Nephron progenitor cell (in vitro differentiated cells): ENCODE data around the gene SNRPA.
A peak's percentile ranks its signal among the peaks of the same experiment; 100 is the strongest.

Experiments
- DNase-seq: peaks from one replicate; pipeline ENCODE4 v3.0.0; 2021
- H3K27ac Mint-ChIP-seq: 2 replicates; pipeline ENCODE4 v1.8.0; 2021; ENCODE audit warnings: mild to moderate bottlenecking, moderate library complexity, mixed read lengths
- H3K27me3 Mint-ChIP-seq: 2 replicates; pipeline ENCODE4 v1.8.0; 2021; ENCODE audit warnings: mild to moderate bottlenecking, low read depth, mixed read lengths; ENCODE audit not compliant: poor library complexity
- H3K36me3 Mint-ChIP-seq: 2 replicates; pipeline ENCODE4 v1.8.0; 2021; ENCODE audit warnings: low read depth, mixed read lengths
- H3K4me1 Mint-ChIP-seq: 2 replicates; pipeline ENCODE4 v1.8.0; 2021; ENCODE audit warnings: mixed read lengths
- H3K4me3 Mint-ChIP-seq: 2 replicates; pipeline ENCODE4 v1.8.0; 2021; ENCODE audit warnings: mild to moderate bottlenecking, moderate library complexity, mixed read lengths
- H3K9me3 Mint-ChIP-seq: 2 replicates; pipeline ENCODE4 v1.8.0; 2021; ENCODE audit warnings: mild to moderate bottlenecking, moderate library complexity, mixed read lengths
- TF ChIP-seq, protein P1 (sequence below): fragments of 200-600 bp; sonication (generic); IDR thresholded peaks from 2 replicates; pipeline ENCODE4 v1.5.0; 2021; ENCODE audit warnings: antibody characterized with exemption

Gene SNRPA

DNA sequence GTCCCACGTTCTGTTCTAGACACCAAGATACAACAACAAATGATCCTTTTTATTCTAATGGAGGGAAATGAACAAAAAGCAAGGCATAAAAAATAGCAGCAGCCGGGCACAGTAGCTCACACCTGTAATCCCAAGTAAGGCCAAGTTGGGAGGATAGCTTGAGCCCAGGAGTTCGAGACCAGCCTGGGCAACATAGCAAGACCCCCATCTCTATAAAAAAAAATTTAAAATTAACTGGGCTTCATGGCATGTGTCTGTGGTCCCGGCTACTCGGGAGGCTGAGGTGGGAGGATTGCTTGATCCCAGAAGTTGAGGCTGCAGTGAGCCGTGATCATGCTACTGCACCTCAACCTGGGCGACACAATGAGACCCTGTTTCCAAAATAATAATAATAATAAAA, 25.4 kb downstream of the SNRPA start:
- H3K4me1 Mint-ChIP-seq: peaks cover 24% of the 10 kb centered on the region
- no peak for DNase-seq
- H3K4me3 Mint-ChIP-seq: peak overlapping the region; percentile 88
- peaks cover 2% of the 10 kb centered on the region for H3K27me3 Mint-ChIP-seq
- H3K9me3 Mint-ChIP-seq: no peaks in the 10 kb centered on the region
- H3K27ac Mint-ChIP-seq: no peak overlapping the region
- TF ChIP-seq, protein P1, sequence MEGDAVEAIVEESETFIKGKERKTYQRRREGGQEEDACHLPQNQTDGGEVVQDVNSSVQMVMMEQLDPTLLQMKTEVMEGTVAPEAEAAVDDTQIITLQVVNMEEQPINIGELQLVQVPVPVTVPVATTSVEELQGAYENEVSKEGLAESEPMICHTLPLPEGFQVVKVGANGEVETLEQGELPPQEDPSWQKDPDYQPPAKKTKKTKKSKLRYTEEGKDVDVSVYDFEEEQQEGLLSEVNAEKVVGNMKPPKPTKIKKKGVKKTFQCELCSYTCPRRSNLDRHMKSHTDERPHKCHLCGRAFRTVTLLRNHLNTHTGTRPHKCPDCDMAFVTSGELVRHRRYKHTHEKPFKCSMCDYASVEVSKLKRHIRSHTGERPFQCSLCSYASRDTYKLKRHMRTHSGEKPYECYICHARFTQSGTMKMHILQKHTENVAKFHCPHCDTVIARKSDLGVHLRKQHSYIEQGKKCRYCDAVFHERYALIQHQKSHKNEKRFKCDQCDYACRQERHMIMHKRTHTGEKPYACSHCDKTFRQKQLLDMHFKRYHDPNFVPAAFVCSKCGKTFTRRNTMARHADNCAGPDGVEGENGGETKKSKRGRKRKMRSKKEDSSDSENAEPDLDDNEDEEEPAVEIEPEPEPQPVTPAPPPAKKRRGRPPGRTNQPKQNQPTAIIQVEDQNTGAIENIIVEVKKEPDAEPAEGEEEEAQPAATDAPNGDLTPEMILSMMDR: no peak
- peaks cover 8% of the 10 kb centered on the region for H3K36me3 Mint-ChIP-seq

DNA sequence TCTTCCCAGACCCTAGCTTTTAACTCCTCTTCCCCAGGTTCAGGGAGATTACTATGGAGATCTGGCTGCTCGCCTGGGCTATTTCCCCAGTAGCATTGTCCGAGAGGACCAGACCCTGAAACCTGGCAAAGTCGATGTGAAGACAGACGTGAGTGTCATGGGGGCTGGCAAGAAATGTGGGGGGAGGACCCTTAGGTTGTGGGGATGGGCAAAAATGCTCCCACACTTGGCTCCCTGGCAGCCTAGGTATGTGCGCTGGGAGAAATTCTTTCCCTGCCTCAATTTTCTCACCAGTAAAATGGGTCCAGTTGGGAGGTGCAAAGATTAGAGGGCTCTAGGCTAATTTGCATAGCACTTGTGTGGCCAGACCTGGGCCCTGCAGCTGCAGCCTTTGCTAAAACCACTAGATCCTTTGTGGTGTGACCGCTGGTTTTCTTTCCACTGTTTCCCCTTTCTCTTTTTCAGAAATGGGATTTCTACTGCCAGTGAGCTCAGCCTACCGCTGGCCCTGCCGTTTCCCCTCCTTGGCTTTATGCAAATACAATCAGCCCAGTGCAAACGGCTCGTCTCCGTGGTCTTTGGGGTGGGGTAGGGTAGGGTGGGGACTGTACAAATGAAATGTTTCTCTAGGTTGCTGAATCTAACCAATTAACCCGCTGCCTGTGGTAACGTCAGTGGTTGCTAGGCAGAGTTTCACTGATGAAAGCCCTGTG, 26.1 kb downstream of the SNRPA start:
- H3K36me3 Mint-ChIP-seq: peaks cover 1% of the 10 kb centered on the region
- peaks cover 25% of the 10 kb centered on the region for H3K4me1 Mint-ChIP-seq
- H3K27me3 Mint-ChIP-seq: peaks cover 2% of the 10 kb centered on the region
- peak overlapping the region; percentile 100 for H3K27ac Mint-ChIP-seq
- peak overlapping the region; percentile 88 for H3K4me3 Mint-ChIP-seq
- TF ChIP-seq, protein P1: no peak
- no peaks in the 10 kb centered on the region for H3K9me3 Mint-ChIP-seq
- DNase-seq: peak; percentile 89

- DNase-seq: no peak
- H3K4me3 Mint-ChIP-seq: peak overlapping the region; percentile 88
- TF ChIP-seq, protein P1: no peak
- peaks cover 2% of the 10 kb centered on the region for H3K27me3 Mint-ChIP-seq
- H3K27ac Mint-ChIP-seq: peak overlapping the region; percentile 100
- H3K36me3 Mint-ChIP-seq: no peaks in the 10 kb centered on the region
- H3K4me1 Mint-ChIP-seq: peaks cover 28% of the 10 kb centered on the region
- H3K9me3 Mint-ChIP-seq: no peaks in the 10 kb centered on the region
These were observed 26.6 kb downstream of the SNRPA start for GRCh38 chr19:40777645-40777936.

DNA sequence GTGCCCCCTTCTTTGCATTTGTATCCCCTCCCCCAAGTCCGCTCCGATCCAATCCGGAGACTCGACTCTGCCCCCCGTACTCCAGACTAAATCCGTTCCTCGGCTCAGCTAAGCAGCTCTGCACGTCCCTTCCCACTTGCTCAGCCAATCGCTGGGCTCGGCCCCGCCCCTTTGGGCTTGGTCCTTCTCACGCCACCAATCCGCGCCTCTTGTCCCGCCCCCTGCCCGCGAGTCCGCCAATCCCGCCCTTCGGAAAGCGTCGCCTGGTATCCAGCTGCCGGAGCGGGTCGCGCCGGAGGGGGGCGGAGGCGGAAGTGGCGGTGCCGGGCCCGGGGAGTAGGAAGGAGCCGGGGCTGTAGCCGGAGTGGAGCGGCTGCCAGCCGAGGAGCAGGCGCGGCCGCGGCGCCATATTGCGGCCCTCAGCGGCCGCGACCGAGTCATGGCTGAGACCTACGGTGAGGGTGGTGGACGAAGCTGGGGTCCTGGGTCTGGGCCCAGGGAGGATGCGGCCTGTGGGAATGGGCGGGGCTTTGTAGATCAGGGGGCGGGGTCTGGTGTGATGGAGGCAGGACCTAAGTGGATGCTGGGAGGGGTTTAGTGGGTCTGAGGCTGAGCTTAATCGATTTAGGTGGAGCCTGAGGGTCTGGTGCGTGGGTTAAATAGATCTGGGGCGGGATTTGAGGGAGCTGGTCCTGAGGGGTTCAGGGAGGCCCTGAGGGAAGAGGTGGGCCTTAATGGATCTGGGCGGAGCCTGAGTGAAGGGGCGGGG, 27.1 kb downstream of the SNRPA start, which contains the start of gene RAB4B:
TSS of gene RAB4B (plus strand) at position 311 of the 769 bp plus-strand sequence. CDS start at position 440, 129 bp downstream.
- peak within 1 kb of the TSS; percentile 88 for H3K4me3 Mint-ChIP-seq
- peak; percentile 100 for DNase-seq
- H3K9me3 Mint-ChIP-seq: no peaks in the 10 kb centered on the region
- peaks cover 2% of the 10 kb centered on the region for H3K27me3 Mint-ChIP-seq
- TF ChIP-seq, protein P1: no peak
- H3K36me3 Mint-ChIP-seq: no peaks in the 10 kb centered on the region
- peaks cover 29% of the 10 kb centered on the region for H3K4me1 Mint-ChIP-seq
- H3K27ac Mint-ChIP-seq: peak within 1 kb of the TSS; percentile 100

DNA sequence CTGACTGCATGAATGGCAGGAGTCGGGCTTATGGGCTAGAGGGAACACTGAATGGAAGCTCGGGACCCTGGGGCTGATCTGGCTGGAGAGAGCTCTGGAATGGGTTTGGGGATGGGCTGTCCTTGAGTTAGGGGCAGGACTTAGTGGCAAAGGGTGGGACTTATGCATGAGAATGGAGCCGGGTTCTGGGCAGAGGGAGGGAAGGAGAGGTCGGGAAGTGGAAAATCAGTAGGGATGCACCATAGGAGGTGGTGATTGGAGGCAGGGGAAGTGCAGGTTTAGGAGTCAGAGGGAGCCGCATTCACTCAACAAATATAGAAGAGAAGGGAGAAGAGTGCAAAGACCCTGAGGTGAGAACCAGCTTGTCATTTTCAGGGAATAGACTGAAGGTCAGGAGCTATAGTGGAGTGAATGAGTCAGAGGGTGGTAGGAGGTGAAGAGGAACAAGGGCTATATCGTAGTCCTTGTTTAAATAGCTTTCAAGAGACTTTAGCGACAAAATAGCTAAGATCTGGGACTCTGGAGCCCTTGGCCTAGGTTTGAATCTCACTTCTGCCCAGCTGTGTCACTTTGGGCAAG, 27.8 kb downstream of the SNRPA start:
- TF ChIP-seq, protein P1: no peak
- DNase-seq: no peak
- peaks cover 33% of the 10 kb centered on the region for H3K4me1 Mint-ChIP-seq
- peak overlapping the region; percentile 100 for H3K27ac Mint-ChIP-seq
- H3K36me3 Mint-ChIP-seq: no peaks in the 10 kb centered on the region
- H3K9me3 Mint-ChIP-seq: no peaks in the 10 kb centered on the region
- peaks cover 2% of the 10 kb centered on the region for H3K27me3 Mint-ChIP-seq
- H3K4me3 Mint-ChIP-seq: peak overlapping the region; percentile 88
